Frontal cortex (tissue), 4 donors: ENCODE results near the gene ANKS1B. TPM values are rescaled to one million over a fixed set of nuclear protein-coding genes. Genes with fewer than 3 reads are reported as not detected.

Experiments
- DNase-seq, 2 donors: peaks; one replicate each; pipeline ENCODE4 v3.0.0; 2012; ENCODE audit warnings: low spot score in 2 of 2
- FAIRE-seq: peaks from 2 replicates; lab custom pipeline; 2012; peaks lifted over from hg19 to GRCh38; lab: Jason Lieb, UNC
- small RNA-seq: library from RNA; depleted of rRNA; stranded (forward); fragments of <200 nt; gene quantifications from one replicate; pipeline ENCODE3, GENCODE V24; 2014
- total RNA-seq: library from RNA; depleted of rRNA; stranded (reverse); fragments of >200 nt; gene quantifications from one replicate; pipeline ENCODE4 v1.2.3, GENCODE V29; 2014
- donor health status: control.
- donor health status: control.
- donor health status: control.

ANKS1B gene
- total RNA-seq, 1 donor from 2014 or later: 329 TPM

DNA sequence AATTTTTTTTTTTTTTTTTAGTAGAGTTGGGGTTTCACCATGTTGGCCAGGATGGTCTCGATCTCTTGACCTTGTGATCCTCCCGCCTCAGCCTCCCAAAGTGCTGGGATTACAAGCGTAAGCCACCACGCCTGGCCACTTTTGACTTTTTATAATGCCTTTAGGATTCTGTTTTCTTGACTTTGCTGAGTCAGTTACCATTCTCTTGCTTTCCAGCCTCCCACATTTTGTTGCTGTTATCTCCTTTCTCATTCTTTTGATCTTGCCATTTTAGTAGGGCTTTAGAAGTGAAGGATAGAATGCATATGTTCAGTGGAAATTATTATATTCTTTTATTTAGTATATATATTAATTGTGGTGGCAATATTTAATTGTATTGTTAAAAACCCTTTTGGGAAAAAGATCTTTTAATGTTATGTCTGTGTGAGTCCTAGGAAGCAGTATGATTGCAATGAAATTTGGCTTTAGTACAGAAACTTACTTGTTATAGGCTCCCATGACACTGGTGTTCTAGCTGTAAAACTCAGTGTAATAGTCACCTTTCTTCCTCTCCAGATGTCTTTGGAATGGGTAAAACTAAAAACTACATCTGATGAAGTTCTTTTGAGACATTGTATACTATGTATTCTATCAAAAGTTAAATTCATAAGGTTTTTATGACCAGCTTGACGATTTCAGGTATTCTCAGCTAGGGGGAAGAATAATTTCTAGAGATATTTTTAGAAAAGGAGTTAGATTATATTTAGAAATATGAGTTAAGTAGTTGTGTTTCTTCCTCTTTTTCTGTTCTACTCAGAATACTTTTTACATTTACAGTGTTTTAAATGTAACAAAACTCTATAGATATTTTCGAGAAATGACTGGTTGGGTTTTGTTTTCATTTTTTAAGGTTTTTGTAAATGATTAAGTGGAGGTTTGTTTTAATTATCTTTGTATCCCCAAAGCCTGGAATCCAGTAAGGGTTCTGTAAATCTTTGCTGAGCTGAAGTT lies 1264.9 kb downstream of the ANKS1B start:
- FAIRE-seq (no peak), DNase-seq (no peak)

DNA sequence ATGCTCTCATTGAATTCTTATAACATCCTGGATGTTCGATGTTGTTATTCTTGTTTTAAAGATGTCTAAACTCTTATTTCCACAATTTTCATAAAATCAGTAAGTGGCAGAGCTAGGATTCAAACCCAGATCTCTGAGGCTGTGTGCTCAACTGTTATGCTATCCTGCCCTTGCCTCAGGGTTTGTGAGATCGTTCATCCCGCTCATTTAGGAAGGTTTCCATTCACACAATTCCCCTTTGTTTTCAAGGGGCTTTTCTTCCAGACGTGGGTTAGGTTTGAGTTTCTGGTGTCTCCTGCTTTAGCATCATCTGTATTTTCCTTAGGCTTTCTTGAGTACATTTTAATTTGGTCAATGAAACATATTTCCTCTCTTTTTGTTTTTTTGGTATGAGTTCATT lies 1270.3 kb downstream of the ANKS1B start:
- FAIRE-seq (no peak), DNase-seq (no peak)

DNA sequence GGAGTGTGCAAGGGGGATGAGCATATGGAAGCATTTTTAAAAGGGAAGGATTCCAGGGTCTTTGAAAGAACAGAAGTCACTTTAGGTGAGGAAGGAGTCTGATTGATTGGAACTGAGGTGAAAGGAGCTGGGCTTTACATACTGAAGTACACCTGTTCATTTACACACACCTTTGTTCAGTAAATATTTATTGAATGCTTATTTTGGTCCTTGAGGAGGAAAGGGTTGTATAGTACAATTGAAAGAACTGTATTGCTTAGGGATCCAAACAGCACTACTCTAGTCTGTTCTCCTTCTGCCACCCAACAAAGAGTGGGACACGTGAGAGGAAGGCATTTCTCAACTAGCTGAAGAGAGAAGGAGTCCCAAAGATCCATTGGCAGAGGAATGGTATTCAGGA lies 1275.7 kb downstream of the ANKS1B start:
- DNase-seq (no peak), FAIRE-seq (no peak)

DNA sequence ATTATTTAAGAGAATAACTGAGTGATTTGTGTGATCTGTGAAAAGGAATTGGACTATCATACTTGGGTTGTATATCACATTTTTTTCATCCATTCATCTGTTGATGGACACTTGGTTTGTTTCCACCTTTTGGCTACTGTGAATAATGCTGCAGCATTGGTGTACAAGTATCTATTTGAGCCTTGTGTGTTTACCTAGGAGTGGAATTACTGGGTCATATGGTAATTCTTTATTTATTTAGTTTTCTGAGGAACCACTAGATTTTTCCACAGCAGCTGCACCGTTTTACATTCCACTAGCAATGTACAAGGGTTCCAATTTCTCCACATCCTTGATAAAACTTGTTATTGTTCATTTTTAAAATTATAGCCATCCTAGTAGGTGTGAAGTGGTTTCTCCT lies 1283.6 kb downstream of the ANKS1B start:
- no peak for DNase-seq
- no peak for FAIRE-seq

DNA sequence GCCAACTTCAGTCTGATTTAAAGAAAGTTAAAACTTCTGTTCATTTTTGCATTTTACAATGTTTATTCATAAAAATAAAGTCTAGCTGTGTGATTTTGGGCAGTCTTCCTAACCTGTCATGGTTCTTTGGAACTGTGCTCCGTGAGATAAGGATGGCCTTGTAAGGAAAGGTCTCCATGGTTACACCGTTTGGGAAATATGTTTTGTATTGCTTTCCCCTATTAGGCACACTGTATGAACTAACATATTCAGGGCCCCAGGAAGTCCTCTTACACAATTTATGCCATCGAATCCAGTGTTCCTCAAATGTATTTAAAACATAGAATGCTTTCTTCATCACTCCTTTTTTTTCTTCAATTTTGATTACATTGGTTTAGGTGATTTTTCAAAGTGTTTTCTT lies 1285.2 kb downstream of the ANKS1B start:
- no peak for FAIRE-seq
- no peak for DNase-seq

DNA sequence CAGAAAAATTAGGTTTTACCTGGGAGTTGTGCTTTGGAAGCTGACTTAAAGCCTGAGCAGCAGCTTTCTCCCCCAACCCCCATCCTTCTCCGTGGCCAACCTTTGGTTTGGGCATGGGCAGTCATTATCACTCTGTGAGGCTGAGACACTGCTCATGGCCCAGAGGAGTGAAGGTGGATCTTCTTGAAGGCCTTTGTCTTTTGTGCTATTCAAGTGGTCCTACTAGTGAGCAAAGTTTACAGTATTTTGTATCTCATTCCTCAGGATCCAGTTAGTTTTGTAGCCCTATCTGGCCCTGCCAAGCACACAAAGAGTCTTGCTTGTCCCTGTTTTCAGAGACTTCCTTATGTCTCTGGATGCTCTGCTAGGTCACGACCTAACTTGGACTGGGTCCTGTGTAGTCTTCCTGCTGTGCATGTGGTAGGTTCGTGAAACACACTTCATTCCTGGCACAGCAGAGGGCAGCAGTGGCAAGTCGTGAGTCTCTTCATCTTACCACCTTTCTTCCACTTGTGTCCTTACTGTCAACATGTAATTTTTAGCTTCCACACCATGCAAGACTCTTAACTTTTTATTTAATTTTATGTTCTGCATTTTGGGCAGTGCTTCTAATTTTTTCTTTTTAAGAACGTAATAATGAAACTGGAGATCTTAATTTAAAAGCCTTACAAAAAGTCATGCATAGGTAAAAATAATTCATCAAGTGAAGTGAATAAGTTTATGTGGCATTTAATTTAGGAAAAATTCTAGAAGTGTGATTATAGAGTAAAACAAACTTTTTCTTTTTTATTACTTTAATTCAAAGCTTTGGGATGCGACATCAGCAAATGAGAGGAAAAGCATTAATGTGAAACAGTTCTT lies 1285.9 kb downstream of the ANKS1B start:
- no peak for FAIRE-seq
- peak; percentile 17 to 55 for DNase-seq

DNA sequence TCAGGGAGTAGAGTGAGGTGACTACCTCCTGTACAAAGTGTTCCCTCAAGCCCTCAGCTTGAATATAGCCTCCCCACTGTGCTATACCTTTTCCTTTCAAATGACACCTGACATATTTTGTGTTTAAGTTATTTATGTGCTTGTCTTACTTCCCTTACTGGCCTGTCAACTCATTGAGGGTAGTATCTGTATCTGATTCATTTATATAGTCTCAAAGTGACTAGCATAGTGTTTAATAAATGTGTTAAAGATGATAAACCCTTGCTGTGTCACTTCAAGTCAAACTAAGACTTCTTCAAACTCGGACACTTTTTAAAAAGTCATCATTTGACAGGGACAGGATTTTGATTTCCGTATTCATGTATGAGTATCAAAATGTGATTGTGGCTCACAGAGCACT lies 1287.5 kb downstream of the ANKS1B start:
- FAIRE-seq (no peak), DNase-seq (no peak)

DNA sequence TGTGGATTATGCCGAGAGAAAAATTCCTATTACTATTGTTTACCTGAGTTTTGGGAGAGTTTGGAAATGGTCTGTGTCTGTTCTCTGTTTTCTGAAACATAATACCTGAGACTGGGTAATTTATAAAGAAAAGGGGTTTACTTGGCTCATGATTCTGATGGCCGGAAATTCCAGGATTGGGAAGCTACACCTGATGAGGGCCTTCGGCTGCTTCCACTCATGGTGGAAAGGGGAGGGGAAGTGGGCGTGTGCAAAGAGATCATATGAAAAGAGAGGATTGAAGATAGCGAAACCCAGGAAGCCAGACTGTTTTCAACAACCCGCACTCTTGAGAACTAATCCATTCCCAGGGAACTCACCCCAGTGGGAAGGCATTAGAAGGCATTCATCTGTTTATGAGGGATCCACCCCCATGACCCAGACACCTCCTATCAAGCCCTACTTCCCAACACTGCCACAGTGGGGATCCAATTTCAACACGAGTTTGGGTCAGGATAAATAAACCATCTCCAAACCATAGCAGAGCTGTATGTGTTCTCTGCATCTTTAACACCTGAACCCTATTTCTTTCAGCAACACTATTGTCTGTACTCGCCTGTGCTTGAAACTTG lies 1288.6 kb downstream of the ANKS1B start:
- DNase-seq (no peak), FAIRE-seq (no peak)

DNA sequence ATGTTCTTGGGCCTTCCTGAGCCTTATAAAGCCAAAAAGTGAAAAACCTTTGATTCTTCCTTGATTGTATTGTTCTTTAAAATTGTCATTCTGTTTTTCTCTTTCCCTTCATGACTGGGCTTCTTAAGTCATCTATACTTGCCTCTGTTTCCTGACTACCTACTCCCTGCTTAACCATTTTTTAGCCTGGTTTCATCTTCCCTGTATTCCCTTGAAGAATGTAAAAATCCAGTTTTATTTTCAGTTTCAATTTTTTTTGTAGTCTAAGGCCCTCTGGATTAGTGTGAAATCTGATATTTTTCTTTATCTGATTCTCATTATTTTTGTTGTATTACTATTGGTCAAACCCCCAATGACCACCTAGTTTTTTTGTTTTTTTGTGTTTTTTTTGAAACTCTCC lies 1293.4 kb downstream of the ANKS1B start:
- DNase-seq: no peak

DNA sequence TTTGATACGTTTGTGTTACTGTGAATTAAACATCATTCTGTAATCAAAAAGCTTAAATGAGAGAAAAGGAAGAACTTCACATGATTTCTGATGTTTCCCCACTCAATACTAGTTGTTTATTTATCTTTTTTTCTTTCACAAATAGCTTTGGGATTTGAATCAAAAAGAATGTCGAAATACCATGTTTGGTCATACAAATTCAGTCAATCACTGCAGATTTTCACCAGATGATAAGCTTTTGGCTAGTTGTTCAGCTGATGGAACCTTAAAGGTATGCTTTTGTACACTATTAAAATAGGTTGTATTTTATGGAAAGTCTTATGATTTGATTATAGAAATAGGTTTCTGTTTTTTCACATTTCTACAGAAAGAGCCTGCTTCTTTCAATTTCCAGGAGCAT lies 1298.1 kb downstream of the ANKS1B start:
- DNase-seq (no peak), FAIRE-seq (no peak)

More for the DNA sequence above, 1293.4 kb downstream of the ANKS1B start:
- no peak for FAIRE-seq

Small RNA genes lying within 50 kb of the gene (small RNA-seq; reads per million reads assigned to genes)
- gene RNA5SP366: 0.08 reads per million

Other genes with a start within 250 kb of the ANKS1B start
- 106 TPM for gene BLTP3B, start 157.9 kb upstream of the ANKS1B start, total RNA-seq
- gene ACTR6, start 215.9 kb upstream of the ANKS1B start, total RNA-seq: 53.0 TPM